ENCODE results near the gene ZNF469.

ZNF469 gene

DNA sequence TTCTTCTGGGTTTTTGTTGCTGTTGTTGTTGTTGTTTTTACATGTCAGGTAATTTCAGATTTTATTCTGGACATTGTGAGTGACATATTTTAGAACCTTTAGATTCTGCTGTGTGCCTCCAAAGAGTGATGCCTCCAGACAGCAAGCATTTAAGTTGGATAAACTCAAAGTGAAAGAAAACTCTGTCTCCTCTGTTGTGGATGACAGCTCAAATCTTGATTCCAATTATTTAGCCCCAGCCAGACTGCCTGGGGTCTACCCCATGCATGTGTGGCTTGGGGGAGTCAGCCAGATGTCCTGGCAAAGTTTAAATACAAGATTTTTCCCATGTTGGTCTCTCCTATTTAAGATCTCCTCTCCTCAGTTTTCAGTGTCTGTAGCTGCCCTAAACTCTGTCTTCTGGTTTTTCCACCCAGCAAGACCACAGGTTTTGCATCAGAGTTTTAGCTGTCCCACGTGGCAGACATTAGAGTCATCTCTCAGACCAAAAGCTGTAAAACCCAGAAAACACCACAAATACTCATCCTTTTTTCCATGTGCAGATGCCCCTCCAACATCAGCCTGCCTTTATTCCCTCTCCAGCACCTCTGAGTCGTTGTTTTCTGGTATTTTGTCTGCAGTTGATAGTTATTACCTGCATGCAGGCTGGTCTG lies 19.4 kb upstream of the ZNF469 start:
- DNase-seq: no peak

- no peak for DNase-seq
These were observed 17.4 kb upstream of the ZNF469 start for GRCh38 chr16:88365244-88365865.

DNA sequence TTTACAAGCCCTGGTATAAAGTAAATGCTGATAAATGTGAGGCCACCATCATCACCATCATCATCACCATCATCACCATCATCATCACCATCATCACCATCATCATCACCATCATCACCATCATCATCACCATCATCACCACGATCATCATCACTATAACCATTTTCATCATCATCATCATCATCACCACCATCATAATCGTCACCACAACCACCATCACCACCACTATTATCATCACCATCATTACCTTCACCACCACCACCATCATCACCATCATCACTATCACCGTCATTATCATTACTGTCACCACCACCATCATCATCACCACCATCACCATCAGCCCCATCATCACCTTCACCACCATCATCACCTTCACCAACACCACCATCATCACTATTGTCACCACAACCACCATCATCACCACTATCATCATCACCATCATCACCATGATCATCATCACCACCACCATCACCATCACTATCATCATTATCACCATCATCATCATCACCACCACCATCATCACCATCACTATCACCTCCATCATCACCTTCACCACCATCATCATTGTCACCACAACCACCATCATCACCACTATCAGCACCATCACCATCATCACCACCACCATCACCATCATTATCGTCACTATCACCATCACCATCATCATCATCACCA lies 16.6 kb upstream of the ZNF469 start:
- no peak for DNase-seq

GRCh38 chr16:88366704-88367047 lies 16.1 kb upstream of the ZNF469 start:
- no peak for DNase-seq

GRCh38 chr16:88367560-88367959 lies 15.2 kb upstream of the ZNF469 start:
- no peak for DNase-seq

DNA sequence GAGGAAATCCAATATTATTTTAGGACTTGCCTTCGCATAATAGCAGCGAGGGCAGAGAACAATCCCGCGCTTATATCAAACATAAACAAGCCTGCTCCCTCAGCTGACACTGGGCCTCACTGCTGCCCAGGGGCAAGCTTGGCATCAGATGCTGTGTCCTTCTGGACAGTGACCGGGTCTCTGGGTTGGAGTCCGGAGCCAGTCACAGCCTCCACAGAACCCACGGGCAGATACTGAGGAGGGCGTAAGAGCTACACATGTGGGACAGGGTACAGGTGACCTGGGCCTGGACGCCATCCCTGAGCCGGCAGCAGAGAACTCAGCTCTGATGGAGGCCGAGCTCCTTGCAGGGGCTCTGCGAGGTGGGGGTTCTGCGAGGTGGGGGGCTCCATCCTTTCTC lies 14.7 kb upstream of the ZNF469 start:
- no peak for DNase-seq

GRCh38 chr16:88368994-88369393 lies 13.8 kb upstream of the ZNF469 start:
- DNase-seq: no peak

GRCh38 chr16:88369447-88370008 lies 13.2 kb upstream of the ZNF469 start:
- no peak for DNase-seq

- DNase-seq: no peak
These were observed 12.4 kb upstream of the ZNF469 start for GRCh38 chr16:88370365-88370764.

DNA sequence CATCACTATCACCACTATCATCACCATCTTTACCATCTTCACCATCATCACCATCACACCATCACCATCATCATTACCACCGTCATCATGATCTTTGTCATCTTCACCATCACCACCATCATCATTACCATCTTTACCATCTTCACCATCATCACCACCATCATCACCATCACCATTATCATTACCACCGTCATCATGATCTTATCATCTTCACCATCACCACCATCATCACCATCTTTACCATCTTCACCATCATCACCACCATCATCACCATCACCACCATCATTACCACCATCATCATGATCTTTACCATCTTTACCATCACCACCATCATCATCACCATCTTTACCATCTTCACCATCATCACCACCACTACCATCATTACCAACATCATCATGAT lies 10.2 kb upstream of the ZNF469 start:
- DNase-seq: no peak

DNA sequence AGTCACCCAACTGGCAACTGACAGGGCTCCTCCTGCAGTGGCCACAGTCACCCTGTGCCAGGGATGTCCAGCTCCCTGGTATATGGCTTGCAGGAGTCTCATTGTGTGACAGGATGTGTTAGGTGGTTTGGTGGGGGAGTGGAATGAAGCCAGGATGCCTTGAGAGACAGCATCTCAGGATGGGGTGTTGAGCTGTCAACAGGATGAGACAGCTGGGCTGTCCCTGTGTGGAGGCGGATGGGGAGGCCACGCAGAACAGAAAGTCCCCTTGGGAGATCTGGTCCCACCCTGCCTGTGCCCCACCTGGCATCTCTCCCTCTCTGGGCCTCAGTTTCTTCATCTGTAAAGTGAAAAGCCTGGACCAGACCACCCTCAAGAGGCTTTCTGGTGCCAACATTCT lies 9.5 kb upstream of the ZNF469 start:
- no peak for DNase-seq

DNA sequence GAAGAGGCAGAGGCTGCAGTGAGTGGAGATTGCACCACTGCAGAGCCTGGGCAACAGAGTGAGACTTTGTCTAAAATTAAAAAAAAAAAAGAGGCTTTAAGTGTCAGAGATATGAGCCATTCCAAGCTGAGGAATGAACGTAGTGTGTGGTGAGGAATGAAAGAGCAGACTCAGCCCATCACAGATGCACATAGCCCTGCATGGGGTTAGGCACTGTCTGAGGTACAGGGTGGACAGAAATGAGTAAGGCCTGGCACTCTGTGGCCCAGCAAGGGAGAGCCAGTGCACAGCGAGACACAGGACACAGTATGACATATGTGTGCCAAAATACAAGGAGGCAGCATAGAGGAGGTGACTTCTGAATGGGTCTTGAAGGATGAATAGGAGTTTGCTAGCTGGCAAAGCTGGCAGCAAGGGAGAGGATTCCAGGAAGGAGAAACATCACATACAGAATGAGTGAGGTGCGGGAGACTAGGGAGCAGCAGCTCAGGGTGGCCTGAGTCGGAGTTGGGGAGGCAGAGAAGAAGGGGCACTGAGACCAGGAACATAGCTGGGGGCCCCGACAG lies 8.7 kb upstream of the ZNF469 start:
- DNase-seq: no peak

DNA sequence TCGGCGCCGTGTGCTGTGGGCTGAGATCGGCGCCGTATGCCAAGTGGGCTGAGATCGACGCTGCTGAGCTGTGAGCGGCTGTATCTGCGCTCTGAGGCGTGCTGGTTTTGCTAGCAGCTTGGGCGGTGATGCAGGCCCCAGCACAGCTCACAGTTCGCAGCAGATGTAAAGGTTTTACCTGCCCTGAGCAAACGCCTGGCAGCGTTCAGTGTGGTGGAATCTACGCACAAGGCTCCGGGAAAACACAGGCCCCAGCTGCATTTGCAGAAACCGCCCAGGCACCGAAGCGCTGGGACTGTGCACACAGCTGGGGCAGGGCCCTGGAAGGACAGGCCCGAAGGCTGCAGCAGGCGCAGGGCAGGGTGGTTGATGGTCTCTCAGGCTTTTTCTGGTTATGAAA lies 8.0 kb upstream of the ZNF469 start:
- DNase-seq: no peak

DNA sequence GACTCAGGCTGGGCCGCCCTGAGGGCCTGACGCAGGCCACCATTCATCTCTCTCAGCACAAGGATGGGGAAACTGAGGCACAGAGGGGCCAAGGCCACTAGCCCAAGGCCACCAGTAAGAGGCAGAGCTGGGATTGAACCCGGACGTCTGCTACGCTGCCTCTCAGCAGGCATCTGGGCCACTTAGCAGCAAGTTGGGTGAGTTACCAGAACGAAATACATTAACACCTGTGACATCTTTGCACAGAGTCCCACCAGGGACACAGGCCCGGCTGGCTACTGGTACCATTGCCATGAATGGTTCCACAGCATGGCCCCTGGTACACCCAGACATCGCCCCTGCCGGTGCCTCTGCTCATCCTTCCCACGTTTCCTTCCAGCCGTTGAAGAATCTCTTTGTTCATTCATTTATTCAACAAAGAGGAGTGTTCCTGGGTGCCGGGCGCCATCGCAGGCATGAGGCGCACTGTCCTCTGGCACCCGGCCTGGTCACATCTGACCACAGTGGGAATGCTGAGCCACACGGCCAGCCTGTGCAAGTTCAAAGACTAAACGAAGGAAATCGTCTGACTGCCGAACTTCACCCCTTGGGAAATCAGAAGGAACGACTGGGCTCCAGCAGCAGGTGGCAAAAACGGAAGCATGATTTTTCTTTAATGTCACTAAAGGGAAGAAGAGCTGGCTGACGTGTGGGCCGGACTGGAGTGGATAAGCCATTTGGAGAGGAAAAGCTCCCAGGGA lies 7.4 kb upstream of the ZNF469 start:
- no peak for DNase-seq

GRCh38 chr16:88375996-88376834 lies 6.5 kb upstream of the ZNF469 start:
- no peak for DNase-seq

- DNase-seq: no peak
These were observed 5.7 kb upstream of the ZNF469 start for GRCh38 chr16:88376835-88377726.

DNA sequence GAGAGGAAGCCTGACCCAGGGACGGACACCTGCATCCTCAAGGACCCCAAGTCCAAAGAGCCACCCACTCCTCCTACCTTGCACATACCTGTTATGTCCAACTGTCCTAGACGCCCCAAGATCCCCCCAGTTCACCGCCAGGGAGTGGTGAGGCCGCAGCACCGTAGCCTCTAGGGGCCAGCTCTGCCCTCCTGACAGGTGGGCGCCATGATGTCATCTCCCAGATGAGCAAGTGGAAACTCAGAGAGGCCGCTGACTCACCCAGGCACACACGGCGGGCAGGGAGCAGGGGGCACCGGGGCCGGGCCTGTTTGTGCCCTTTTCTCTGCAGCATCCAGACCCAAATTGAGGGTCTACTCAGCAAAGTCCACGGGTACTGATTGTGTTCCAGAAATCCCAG lies 4.8 kb upstream of the ZNF469 start:
- no peak for DNase-seq

DNA sequence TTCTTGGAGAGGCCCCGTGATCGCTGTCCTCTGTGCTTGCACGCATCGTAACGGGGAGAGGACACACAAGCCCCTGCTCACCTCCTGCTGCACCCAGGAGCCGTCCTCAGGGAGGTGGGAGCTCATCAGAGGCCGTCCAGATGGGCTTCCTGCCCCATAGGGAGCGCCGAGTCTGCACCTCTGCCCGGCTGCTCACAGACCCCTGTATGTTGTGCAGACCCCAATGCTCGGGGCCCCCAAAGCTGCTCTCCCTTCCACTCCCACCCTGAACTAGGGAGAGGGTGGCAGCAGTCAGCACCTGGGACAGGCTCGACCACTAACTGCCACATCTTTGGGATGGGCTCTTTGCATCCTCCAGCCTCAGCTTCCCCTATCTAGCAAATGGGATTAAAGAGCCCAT lies 4.4 kb upstream of the ZNF469 start:
- no peak for DNase-seq

DNA sequence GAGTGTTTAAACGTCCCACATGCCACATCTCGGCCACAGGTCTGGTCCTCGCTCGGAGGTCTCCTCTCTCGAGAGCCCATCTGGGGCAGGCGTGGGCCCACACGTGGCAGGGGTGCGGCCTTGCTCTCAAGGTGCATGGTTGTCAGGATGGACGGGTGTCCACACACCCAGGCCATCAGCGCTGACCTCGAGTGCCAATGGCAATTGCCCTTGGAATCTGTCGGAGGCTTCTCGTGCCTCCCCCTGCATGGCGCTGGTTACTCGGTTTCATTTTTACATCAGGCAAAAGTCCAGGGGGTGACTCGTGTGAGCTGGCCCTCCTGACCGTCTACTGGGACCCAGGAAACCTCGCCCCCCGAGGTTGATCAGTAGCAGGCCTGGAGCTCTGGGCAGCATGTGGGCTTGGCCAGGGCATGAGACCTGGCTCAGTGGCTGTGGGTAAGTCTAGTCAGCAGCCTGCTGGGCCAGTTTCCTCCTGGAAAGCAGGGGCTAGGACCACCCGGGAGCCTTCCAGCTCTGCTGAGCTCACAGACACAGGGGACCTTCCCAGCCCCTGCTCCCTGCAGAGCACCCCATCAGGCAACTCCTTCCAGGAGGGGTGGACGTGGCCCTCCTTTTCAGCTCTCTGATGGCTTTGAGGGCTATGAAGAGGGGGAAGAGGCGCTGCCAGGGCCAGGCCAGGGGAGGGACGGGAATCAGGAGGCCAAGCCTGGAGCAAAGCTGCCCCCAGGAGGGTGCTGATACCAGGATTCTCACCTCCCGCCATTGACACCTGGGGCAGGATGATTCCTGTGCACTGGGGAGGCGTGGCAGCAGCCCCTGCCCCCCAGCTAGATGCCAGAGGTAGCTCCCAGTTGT lies 3.7 kb upstream of the ZNF469 start:
- DNase-seq: no peak

GRCh38 chr16:88379694-88380040 lies 3.1 kb upstream of the ZNF469 start:
- no peak for DNase-seq

Measured in CD4-positive, alpha-beta T cell treated with Interleukin-15 for 1 hour (primary cell).